CD4-positive, CD25-positive, alpha-beta regulatory T cell (primary cell): Measurements from ENCODE around the gene DZIP1. TPM values are rescaled to one million over a fixed set of nuclear protein-coding genes. Genes with fewer than 3 reads are reported as not detected.
"Not testable (repeated sequence)": the region's sequence is repeated elsewhere in the genome, so short reads cannot be mapped to it uniquely, and the experiment has no call there.

Source experiments
- ATAC-seq, 2 donors: fragments of 150-1000 bp; cut with Tn5 transposase; one replicate each; pipeline ENCODE4 v1.10.0; 2021; ENCODE audit warnings: low read depth in 2 of 2, moderate number of reproducible peaks in 2 of 2, moderate library complexity in 1 of 2
- DNase-seq, 3 donors: peaks; one replicate each; pipeline versions ENCODE4 v3.0.0 to v3.0.0-alpha.2; 2012 to 2022; ENCODE audit warnings: mixed read lengths in 1 of 3
- H3K27ac ChIP-seq: one replicate; pipeline ENCODE4 v1.7.0; 2013; ENCODE audit warnings: mild to moderate bottlenecking, low read length; ENCODE audit not compliant: insufficient read depth, poor library complexity, severe bottlenecking
- H3K27me3 ChIP-seq: one replicate; pipeline ENCODE4 v1.7.0; 2013; ENCODE audit warnings: low read length; ENCODE audit not compliant: control insufficient read depth, insufficient read depth
- H3K36me3 ChIP-seq: one replicate; pipeline ENCODE4 v1.7.0; 2013; ENCODE audit warnings: mild to moderate bottlenecking, low read length, moderate library complexity; ENCODE audit not compliant: control insufficient read depth, insufficient read depth
- H3K4me1 ChIP-seq: 2 replicates; pipeline ENCODE4 v1.7.0; 2013; ENCODE audit warnings: mild to moderate bottlenecking, low read length; ENCODE audit not compliant: insufficient read depth, control insufficient read depth, poor library complexity, severe bottlenecking
- H3K4me3 ChIP-seq: one replicate; pipeline ENCODE4 v1.7.0; 2013; ENCODE audit warnings: low read depth, mild to moderate bottlenecking, low read length, moderate library complexity
- H3K9me3 ChIP-seq, 2 experiments: 1 replicate in 1 of 2; 2 replicates in 1 of 2; pipeline ENCODE4 v1.7.0; 2013; ENCODE audit warnings: low read length in 2 of 2, mild to moderate bottlenecking in 1 of 2, moderate library complexity in 1 of 2; ENCODE audit not compliant: control insufficient read depth in 2 of 2
- H3K27ac Mint-ChIP-seq, 3 donors: one replicate each; pipeline ENCODE4 v1.8.0; 2020 to 2022; ENCODE audit warnings: mild to moderate bottlenecking in 3 of 3, mixed read lengths in 3 of 3, moderate library complexity in 2 of 3
- H3K27me3 Mint-ChIP-seq: one replicate; pipeline ENCODE4 v1.8.0; 2022; ENCODE audit warnings: mild to moderate bottlenecking, mixed read lengths
- H3K36me3 Mint-ChIP-seq: one replicate; pipeline ENCODE4 v1.8.0; 2020; ENCODE audit warnings: mixed read lengths
- H3K4me1 Mint-ChIP-seq, 4 donors: one replicate each; pipeline ENCODE4 v1.8.0; 2020 to 2022; ENCODE audit warnings: mixed read lengths in 4 of 4, mild to moderate bottlenecking in 1 of 4
- H3K4me3 Mint-ChIP-seq, 4 donors: one replicate each; pipeline ENCODE4 v1.8.0; 2020 to 2022; ENCODE audit warnings: mild to moderate bottlenecking in 4 of 4, mixed read lengths in 4 of 4, moderate library complexity in 3 of 4
- H3K9me3 Mint-ChIP-seq, 7 donors: one replicate each; pipeline ENCODE4 v1.8.0; 2020 to 2022; ENCODE audit warnings: mixed read lengths in 7 of 7, mild to moderate bottlenecking in 3 of 7, moderate library complexity in 2 of 7
- polyA plus RNA-seq, 4 donors: library from polyadenylated mRNA; unstranded; fragments of 300-500 nt; fragmentation: Illumina TruSeq; gene quantifications; one replicate each; pipeline ENCODE4 v1.2.3, GENCODE V29; 2021
- total RNA-seq: library from RNA; stranded (reverse); gene quantifications from one replicate; pipeline ENCODE4 v1.2.3, GENCODE V29; 2022

DZIP1 gene, protein sequence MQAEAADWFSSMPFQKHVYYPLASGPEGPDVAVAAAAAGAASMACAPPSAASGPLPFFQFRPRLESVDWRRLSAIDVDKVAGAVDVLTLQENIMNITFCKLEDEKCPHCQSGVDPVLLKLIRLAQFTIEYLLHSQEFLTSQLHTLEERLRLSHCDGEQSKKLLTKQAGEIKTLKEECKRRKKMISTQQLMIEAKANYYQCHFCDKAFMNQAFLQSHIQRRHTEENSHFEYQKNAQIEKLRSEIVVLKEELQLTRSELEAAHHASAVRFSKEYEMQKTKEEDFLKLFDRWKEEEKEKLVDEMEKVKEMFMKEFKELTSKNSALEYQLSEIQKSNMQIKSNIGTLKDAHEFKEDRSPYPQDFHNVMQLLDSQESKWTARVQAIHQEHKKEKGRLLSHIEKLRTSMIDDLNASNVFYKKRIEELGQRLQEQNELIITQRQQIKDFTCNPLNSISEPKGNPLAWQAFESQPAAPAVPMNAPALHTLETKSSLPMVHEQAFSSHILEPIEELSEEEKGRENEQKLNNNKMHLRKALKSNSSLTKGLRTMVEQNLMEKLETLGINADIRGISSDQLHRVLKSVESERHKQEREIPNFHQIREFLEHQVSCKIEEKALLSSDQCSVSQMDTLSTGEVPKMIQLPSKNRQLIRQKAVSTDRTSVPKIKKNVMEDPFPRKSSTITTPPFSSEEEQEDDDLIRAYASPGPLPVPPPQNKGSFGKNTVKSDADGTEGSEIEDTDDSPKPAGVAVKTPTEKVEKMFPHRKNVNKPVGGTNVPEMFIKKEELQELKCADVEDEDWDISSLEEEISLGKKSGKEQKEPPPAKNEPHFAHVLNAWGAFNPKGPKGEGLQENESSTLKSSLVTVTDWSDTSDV
- total RNA-seq: not detected
- polyA plus RNA-seq: not detected

DNA sequence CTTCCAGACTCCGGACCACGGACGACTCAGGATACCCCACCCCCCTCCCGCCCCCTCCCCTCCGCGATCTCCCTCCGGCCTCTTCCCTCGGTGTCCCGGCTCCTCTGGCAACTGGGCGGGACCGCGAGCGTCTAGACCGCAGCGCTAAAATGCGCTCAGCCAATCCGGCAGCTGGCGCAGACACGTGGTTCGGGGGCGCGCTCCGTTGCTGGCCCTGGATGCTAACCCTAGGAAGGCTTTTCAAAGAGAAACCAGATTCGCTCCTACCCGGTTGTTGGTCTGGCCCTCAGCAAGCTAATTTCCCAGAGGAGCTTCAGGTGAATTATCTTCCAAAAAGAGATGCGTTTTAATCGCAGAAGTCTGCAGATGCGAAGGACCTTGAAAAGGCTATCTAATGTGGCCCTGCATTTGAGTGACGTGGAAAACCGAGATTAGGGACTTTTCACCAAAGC, at the start of gene DZIP1:
Gene DZIP1 (minus strand): TSS at position 106 of the 452 bp plus-strand sequence. CDS start 2,677 bp downstream, outside the sequence.
- Mint-ChIP-seq H3K27me3 (peaks cover 54% of the 10 kb centered on the region), H3K4me1 (peaks cover 0 to 13% (median 7%) of the 10 kb centered on the region in 4 donors), H3K36me3 (no peaks in the 10 kb centered on the region), H3K4me3 (peak within 1 kb of the TSS in 3 of 4 donors; percentile 55 to 82 (median 57)), H3K9me3 (peaks cover 0 to 6% (median 0%) of the 10 kb centered on the region in 7 donors), H3K27ac (peak within 1 kb of the TSS in 1 of 3 donors; percentile 74)
- no peak within 1 kb of the TSS for H3K4me3 ChIP-seq
- no peaks in the 10 kb centered on the region for H3K9me3 ChIP-seq
- ATAC-seq (no peak), DNase-seq (peak in 1 of 3 donors; percentile 28)
- peaks cover 25% of the 10 kb centered on the region for H3K27me3 ChIP-seq
- H3K36me3 ChIP-seq: no peaks in the 10 kb centered on the region
- H3K4me1 ChIP-seq: peaks cover 3% of the 10 kb centered on the region
- H3K27ac ChIP-seq: no peak within 1 kb of the TSS

DNA sequence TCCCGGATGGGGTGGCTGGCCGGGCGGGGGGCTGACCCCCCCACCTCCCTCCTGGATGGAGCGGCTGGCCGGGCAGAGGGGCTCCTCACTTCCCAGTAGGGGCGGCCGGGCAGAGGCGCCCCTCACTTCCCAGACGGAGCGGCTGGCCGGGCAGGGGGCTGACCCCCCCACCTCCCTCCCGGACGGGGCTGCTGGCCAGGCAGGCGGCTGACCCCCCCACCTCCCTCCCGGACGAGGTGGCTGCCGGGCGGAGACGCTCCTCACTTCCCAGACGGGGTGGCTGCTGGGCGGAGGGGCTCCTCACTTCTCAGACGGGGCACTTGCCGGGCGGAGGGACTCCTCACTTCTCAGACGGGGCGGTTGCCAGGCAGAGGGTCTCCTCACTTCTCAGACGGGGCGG, 46.5 kb upstream of the DZIP1 start:
- not testable (repeated sequence) for H3K27ac Mint-ChIP-seq, H3K27ac ChIP-seq, H3K27me3 ChIP-seq, H3K4me1 ChIP-seq, H3K4me3 ChIP-seq, H3K27me3 Mint-ChIP-seq, H3K4me3 Mint-ChIP-seq, DNase-seq, H3K9me3 ChIP-seq, ATAC-seq, H3K36me3 ChIP-seq
- Mint-ChIP-seq H3K9me3 (peaks cover 0 to 14% (median 6%) of the 10 kb centered on the region in 7 donors), H3K4me1 (peaks cover 24 to 44% (median 36%) of the 10 kb centered on the region in 4 donors), H3K36me3 (peaks cover 17% of the 10 kb centered on the region)

GRCh38 chr13:95689582-95689926, 45.0 kb upstream of the DZIP1 start:
- Mint-ChIP-seq H3K4me1 (peaks cover 24 to 54% (median 44%) of the 10 kb centered on the region in 4 donors), H3K27me3 (no peaks in the 10 kb centered on the region), H3K36me3 (peaks cover 23% of the 10 kb centered on the region), H3K27ac (peak overlapping the region in 2 of 3 donors; percentile 37 to 57), H3K9me3 (peaks cover 0 to 16% (median 6%) of the 10 kb centered on the region in 7 donors), H3K4me3 (peak overlapping the region in 3 of 4 donors; percentile 4 to 34 (median 4))
- Histone ChIP-seq H3K36me3 (peaks cover 2% of the 10 kb centered on the region), H3K27me3 (no peaks in the 10 kb centered on the region), H3K4me3 (no peak overlapping the region), H3K4me1 (no peaks in the 10 kb centered on the region), H3K9me3 (no peaks in the 10 kb centered on the region), H3K27ac (no peak overlapping the region)
- DNase-seq: no peak
- no peak for ATAC-seq

DNA sequence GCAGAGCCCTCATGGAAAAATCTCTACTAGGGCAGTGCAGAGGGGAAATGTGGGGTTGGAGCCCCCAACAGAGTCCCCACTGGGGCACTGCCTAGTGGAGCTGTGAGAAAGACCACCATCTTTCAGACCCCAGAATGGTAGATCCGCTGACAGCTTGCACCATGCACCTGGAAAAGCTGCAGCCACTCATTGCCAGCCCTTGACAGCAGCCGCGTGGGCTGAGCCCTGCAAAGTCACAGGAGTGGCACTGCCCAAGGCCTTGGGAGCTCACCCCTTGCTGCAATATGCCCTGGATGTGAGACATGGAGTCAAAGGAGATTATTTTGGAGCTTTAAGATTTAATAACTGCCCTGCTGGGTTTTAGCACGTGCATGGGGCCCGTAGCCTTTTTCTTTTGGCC, 40.5 kb upstream of the DZIP1 start:
- not testable (repeated sequence) for H3K4me1 ChIP-seq, DNase-seq, H3K27me3 ChIP-seq, H3K4me3 Mint-ChIP-seq, H3K9me3 ChIP-seq, H3K27ac Mint-ChIP-seq, H3K36me3 ChIP-seq, H3K27ac ChIP-seq, H3K4me3 ChIP-seq, ATAC-seq, H3K27me3 Mint-ChIP-seq
- Mint-ChIP-seq H3K36me3 (peaks cover 30% of the 10 kb centered on the region), H3K9me3 (peaks cover 0 to 16% (median 6%) of the 10 kb centered on the region in 7 donors), H3K4me1 (peaks cover 46 to 85% (median 73%) of the 10 kb centered on the region in 4 donors)

GRCh38 chr13:95684418-95684817, 39.9 kb upstream of the DZIP1 start:
- H3K36me3 ChIP-seq: peaks cover 2% of the 10 kb centered on the region
- H3K4me1 ChIP-seq: peaks cover 13% of the 10 kb centered on the region
- H3K36me3 Mint-ChIP-seq: peaks cover 29% of the 10 kb centered on the region
- H3K27me3 ChIP-seq: no peaks in the 10 kb centered on the region
- peaks cover 48 to 86% (median 75%) of the 10 kb centered on the region in 4 donors for H3K4me1 Mint-ChIP-seq
- ATAC-seq (no peak), DNase-seq (no peak)
- H3K4me3 ChIP-seq: no peak overlapping the region
- peak overlapping the region in 1 of 4 donors; percentile 18 for H3K4me3 Mint-ChIP-seq
- H3K27me3 Mint-ChIP-seq: no peaks in the 10 kb centered on the region
- H3K27ac ChIP-seq: no peak overlapping the region
- H3K9me3 Mint-ChIP-seq: peaks cover 0 to 15% (median 6%) of the 10 kb centered on the region in 7 donors
- peak overlapping the region in 1 of 3 donors; percentile 68 for H3K27ac Mint-ChIP-seq
- no peaks in the 10 kb centered on the region for H3K9me3 ChIP-seq

GRCh38 chr13:95679722-95680121, 35.2 kb upstream of the DZIP1 start:
- H3K27ac ChIP-seq: no peak overlapping the region
- H3K4me3 Mint-ChIP-seq: peak overlapping the region; percentile 4 to 97 (median 66)
- peak overlapping the region in 2 of 3 donors; percentile 14 to 84 for H3K27ac Mint-ChIP-seq
- H3K36me3 Mint-ChIP-seq: peaks cover 6% of the 10 kb centered on the region
- no peaks in the 10 kb centered on the region for H3K27me3 ChIP-seq
- no peaks in the 10 kb centered on the region for H3K9me3 ChIP-seq
- H3K27me3 Mint-ChIP-seq: peaks cover 7% of the 10 kb centered on the region
- ATAC-seq (no peak), DNase-seq (no peak)
- peaks cover 0 to 9% (median 0%) of the 10 kb centered on the region in 7 donors for H3K9me3 Mint-ChIP-seq
- peaks cover 53 to 86% (median 68%) of the 10 kb centered on the region in 4 donors for H3K4me1 Mint-ChIP-seq
- H3K4me1 ChIP-seq: peaks cover 46% of the 10 kb centered on the region
- peak overlapping the region; percentile 96 for H3K4me3 ChIP-seq
- no peaks in the 10 kb centered on the region for H3K36me3 ChIP-seq

GRCh38 chr13:95678967-95679366, 34.5 kb upstream of the DZIP1 start:
- peak overlapping the region; percentile 60 to 84 (median 63) for H3K27ac Mint-ChIP-seq
- Histone ChIP-seq H3K36me3 (no peaks in the 10 kb centered on the region), H3K4me1 (peaks cover 50% of the 10 kb centered on the region), H3K27ac (no peak overlapping the region), H3K27me3 (no peaks in the 10 kb centered on the region), H3K4me3 (peak overlapping the region; percentile 96), H3K9me3 (no peaks in the 10 kb centered on the region)
- peaks cover 2% of the 10 kb centered on the region for H3K36me3 Mint-ChIP-seq
- H3K4me3 Mint-ChIP-seq: peak overlapping the region; percentile 93 to 97 (median 96)
- peak in 1 of 3 donors; percentile 6 for DNase-seq
- peaks cover 50 to 87% (median 70%) of the 10 kb centered on the region in 4 donors for H3K4me1 Mint-ChIP-seq
- peaks cover 7% of the 10 kb centered on the region for H3K27me3 Mint-ChIP-seq
- ATAC-seq: no peak
- peaks cover 0 to 8% (median 0%) of the 10 kb centered on the region in 7 donors for H3K9me3 Mint-ChIP-seq
